GM20000 (cell line): ENCODE data around the gene TSBP1.

Source experiments
- DNase-seq: peaks from one replicate; pipeline ENCODE4 v3.0.0; 2012; ENCODE audit warnings: low spot score
- TF ChIP-seq, protein P1 (sequence below): IDR thresholded peaks from 2 replicates; pipeline ENCODE4 v1.5.1; 2012; ENCODE audit warnings: mild to moderate bottlenecking, control low read depth; ENCODE audit errors: extremely low read depth, missing control alignments

TSBP1 gene

GRCh38 chr6:32396028-32396427, 24.3 kb upstream of the TSBP1 start:
- TF ChIP-seq, protein P1, sequence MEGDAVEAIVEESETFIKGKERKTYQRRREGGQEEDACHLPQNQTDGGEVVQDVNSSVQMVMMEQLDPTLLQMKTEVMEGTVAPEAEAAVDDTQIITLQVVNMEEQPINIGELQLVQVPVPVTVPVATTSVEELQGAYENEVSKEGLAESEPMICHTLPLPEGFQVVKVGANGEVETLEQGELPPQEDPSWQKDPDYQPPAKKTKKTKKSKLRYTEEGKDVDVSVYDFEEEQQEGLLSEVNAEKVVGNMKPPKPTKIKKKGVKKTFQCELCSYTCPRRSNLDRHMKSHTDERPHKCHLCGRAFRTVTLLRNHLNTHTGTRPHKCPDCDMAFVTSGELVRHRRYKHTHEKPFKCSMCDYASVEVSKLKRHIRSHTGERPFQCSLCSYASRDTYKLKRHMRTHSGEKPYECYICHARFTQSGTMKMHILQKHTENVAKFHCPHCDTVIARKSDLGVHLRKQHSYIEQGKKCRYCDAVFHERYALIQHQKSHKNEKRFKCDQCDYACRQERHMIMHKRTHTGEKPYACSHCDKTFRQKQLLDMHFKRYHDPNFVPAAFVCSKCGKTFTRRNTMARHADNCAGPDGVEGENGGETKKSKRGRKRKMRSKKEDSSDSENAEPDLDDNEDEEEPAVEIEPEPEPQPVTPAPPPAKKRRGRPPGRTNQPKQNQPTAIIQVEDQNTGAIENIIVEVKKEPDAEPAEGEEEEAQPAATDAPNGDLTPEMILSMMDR = no peak
- no peak for DNase-seq

GRCh38 chr6:32393665-32394420, 22.1 kb upstream of the TSBP1 start:
- TF ChIP-seq, protein P1 = no peak
- DNase-seq = no peak

GRCh38 chr6:32391505-32391904, 19.8 kb upstream of the TSBP1 start:
- DNase-seq = no peak
- TF ChIP-seq, protein P1 = no peak

DNA sequence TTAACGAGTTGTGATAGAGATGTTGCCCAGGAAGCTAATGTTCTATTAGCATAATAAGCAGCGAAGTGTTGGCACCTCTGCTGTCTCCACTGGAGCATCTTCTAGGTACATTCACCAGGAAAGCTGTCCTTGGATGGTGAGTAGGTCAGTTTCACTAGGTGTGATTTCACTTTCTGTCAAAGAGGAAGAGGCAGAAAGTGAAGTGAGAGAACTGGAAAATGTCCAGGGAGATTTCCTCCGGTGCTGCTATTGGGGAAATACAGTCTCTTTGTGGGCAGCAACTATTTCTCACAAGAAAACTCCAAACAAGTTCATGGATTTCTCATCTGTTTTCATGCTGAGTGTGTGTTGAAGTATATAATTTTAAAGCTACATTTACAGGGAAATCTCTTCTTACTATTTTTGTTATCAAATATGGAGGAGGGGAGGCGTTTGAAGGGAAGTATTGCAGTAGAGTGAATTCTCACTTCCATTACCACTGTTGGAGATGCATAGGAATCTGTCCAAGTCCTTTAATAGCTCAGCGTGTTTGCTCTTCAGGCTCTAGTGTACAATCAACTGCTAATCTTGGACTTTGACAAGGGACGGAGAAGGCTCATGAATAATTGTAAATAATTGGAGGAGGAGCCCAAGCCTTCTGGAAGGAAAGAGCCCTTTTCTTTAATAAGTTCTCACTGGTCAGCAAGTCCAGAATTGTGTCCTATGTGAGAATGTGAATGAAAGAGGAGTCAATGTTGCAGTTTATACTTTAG, 16.1 kb upstream of the TSBP1 start:
- no peak for DNase-seq
- TF ChIP-seq, protein P1 = no peak

GRCh38 chr6:32386040-32386439, 14.3 kb upstream of the TSBP1 start:
- no peak for DNase-seq
- TF ChIP-seq, protein P1 = no peak

- TF ChIP-seq, protein P1 = no peak
- DNase-seq = no peak
Observed at GRCh38 chr6:32382757-32383420, 11.2 kb upstream of the TSBP1 start.

DNA sequence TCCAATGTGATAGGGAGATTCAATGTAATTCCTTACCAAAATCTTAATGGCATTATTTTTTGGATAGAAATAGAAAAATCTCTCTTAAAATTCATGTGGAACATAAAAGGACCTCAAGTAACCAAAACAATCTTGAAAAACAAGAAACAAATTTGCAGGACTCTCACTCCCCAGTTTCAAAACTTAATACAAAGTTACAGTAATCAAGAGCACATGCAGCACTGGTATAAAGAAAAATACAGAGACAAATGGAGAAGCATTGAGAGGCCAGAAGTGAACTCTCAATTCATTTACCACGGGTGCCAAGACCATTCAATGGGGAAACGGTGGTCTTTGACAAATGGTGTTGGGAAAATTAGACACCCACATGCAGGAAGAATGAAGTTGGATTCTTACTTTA, 7.8 kb upstream of the TSBP1 start:
- TF ChIP-seq, protein P1 = no peak
- no peak for DNase-seq
